Measurements from ENCODE around the gene ADGRV1.

ADGRV1 gene

DNA sequence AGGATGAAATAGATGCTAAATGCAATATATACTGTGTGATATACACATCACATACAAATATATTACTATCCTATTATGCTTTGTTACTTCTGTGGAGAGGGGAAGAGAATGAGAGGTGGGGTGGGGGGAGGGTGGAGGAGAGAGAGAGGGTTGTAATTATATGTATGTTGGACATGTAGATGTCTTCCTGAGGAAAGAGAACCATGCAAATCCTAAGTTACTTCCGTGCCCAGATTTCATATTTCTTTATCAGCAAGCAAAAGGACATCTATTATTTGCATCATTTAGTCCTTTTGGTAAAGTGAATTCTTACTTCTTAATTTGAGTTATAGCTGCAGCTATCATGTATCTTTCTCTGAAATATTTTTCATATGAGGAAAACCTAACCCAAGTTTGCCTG is 187.5 kb downstream of the ADGRV1 start:
- no peak overlapping the region for H3K27ac ChIP-seq (ENCODE audit: low read depth, low read length)
- no peaks in the 10 kb centered on the region for H3K9me2 ChIP-seq (replicated peaks; ENCODE audit: control insufficient read depth, low read length)
- no peak overlapping the region for H3K4me3 ChIP-seq (ENCODE audit: low read length)
- H3K9me3 ChIP-seq (ENCODE audit: control insufficient read depth, insufficient read depth, low read length) = no peaks in the 10 kb centered on the region
- H3K4me2 ChIP-seq (ENCODE audit: low read length) = no peak overlapping the region
- no peaks in the 10 kb centered on the region for H3K27me3 ChIP-seq (ENCODE audit: control insufficient read depth, low read length)
- H3F3A ChIP-seq (ENCODE audit: control insufficient read depth, insufficient read depth) = no peaks in the 10 kb centered on the region
- TF ChIP-seq EZH2phosphoT487 (IDR thresholded peaks at IDR 0.05; ENCODE audit: borderline replicate concordance, low read length) = no peak
- TF ChIP-seq, protein P1, sequence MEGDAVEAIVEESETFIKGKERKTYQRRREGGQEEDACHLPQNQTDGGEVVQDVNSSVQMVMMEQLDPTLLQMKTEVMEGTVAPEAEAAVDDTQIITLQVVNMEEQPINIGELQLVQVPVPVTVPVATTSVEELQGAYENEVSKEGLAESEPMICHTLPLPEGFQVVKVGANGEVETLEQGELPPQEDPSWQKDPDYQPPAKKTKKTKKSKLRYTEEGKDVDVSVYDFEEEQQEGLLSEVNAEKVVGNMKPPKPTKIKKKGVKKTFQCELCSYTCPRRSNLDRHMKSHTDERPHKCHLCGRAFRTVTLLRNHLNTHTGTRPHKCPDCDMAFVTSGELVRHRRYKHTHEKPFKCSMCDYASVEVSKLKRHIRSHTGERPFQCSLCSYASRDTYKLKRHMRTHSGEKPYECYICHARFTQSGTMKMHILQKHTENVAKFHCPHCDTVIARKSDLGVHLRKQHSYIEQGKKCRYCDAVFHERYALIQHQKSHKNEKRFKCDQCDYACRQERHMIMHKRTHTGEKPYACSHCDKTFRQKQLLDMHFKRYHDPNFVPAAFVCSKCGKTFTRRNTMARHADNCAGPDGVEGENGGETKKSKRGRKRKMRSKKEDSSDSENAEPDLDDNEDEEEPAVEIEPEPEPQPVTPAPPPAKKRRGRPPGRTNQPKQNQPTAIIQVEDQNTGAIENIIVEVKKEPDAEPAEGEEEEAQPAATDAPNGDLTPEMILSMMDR (IDR thresholded peaks at IDR 0.05; ENCODE audit: low read depth, low read length, poor library complexity, severe bottlenecking) = no peak
- no peaks in the 10 kb centered on the region for H3K4me1 ChIP-seq (ENCODE audit: control insufficient read depth, low read length)
- no peaks in the 10 kb centered on the region for H3K36me3 ChIP-seq (ENCODE audit: control insufficient read depth, low read length)
- no peaks in the 10 kb centered on the region for H3K79me2 ChIP-seq (ENCODE audit: control insufficient read depth, low read length)
- H4K20me1 ChIP-seq (ENCODE audit: control insufficient read depth, insufficient read depth, low read depth, low read length) = no peaks in the 10 kb centered on the region

DNA sequence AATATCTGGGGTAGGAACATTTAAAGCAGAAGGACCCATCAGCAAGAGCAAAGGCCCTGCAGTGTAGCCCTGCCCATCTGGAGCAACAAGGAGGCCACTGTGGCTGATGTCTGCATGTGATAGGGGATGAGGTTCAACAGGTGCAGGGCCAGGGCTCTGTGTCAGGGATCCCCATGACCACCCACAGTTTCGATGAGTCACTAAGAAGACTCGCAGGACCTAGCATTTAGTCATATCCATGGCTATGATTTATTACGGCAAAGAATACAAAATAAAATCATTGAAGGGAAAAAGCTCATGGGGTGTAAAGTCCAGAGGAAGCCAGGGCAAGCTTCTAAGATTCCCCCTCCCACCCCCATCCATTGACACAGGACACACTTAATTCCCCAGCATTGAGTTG is 188.6 kb downstream of the ADGRV1 start:
- Histone ChIP-seq H3K9me3 (ENCODE audit: control insufficient read depth, insufficient read depth, low read length) (no peaks in the 10 kb centered on the region), H3K27ac (ENCODE audit: low read depth, low read length) (no peak overlapping the region), H3F3A (ENCODE audit: control insufficient read depth, insufficient read depth) (no peaks in the 10 kb centered on the region), H3K9me2 (replicated peaks; ENCODE audit: control insufficient read depth, low read length) (no peaks in the 10 kb centered on the region), H3K4me3 (ENCODE audit: low read length) (no peak overlapping the region), H3K27me3 (ENCODE audit: control insufficient read depth, low read length) (no peaks in the 10 kb centered on the region), H3K36me3 (ENCODE audit: control insufficient read depth, low read length) (no peaks in the 10 kb centered on the region), H4K20me1 (ENCODE audit: control insufficient read depth, insufficient read depth, low read depth, low read length) (no peaks in the 10 kb centered on the region), H3K4me2 (ENCODE audit: low read length) (no peak overlapping the region), H3K4me1 (ENCODE audit: control insufficient read depth, low read length) (no peaks in the 10 kb centered on the region), H3K79me2 (ENCODE audit: control insufficient read depth, low read length) (no peaks in the 10 kb centered on the region)
- TF ChIP-seq EZH2phosphoT487 (IDR thresholded peaks at IDR 0.05; ENCODE audit: borderline replicate concordance, low read length) = no peak
- TF ChIP-seq, protein P1 (IDR thresholded peaks at IDR 0.05; ENCODE audit: low read depth, low read length, poor library complexity, severe bottlenecking) = no peak

DNA sequence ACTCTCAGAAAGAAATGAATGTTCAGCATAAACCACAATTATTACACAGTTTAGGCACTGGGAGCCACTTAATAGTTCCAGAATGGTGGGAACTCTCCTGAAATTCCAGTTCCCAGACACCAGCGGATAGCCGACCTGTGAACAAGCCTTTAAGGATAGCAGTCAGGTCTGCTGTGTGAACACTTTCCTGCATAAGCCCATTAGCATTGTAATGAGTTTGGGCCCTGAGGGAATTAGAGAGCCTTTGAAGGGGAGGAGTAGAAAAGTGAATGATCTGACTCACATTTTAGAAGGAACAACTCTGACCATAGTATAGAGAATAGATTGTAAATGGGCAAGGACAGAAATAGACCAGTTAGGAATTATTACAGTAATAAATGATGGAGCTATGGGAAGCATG is 189.1 kb downstream of the ADGRV1 start:
- H3K9me3 ChIP-seq (ENCODE audit: control insufficient read depth, insufficient read depth, low read length) = no peaks in the 10 kb centered on the region
- H3K27ac ChIP-seq (ENCODE audit: low read depth, low read length) = no peak overlapping the region
- H3K9me2 ChIP-seq (replicated peaks; ENCODE audit: control insufficient read depth, low read length) = no peaks in the 10 kb centered on the region
- no peaks in the 10 kb centered on the region for H3F3A ChIP-seq (ENCODE audit: control insufficient read depth, insufficient read depth)
- no peak overlapping the region for H3K4me3 ChIP-seq (ENCODE audit: low read length)
- no peaks in the 10 kb centered on the region for H3K4me1 ChIP-seq (ENCODE audit: control insufficient read depth, low read length)
- TF ChIP-seq, protein P1 (IDR thresholded peaks at IDR 0.05; ENCODE audit: low read depth, low read length, poor library complexity, severe bottlenecking) = no peak
- no peak for TF ChIP-seq EZH2phosphoT487 (IDR thresholded peaks at IDR 0.05; ENCODE audit: borderline replicate concordance, low read length)
- no peak overlapping the region for H3K4me2 ChIP-seq (ENCODE audit: low read length)
- no peaks in the 10 kb centered on the region for H3K36me3 ChIP-seq (ENCODE audit: control insufficient read depth, low read length)
- no peaks in the 10 kb centered on the region for H3K27me3 ChIP-seq (ENCODE audit: control insufficient read depth, low read length)
- no peaks in the 10 kb centered on the region for H3K79me2 ChIP-seq (ENCODE audit: control insufficient read depth, low read length)
- H4K20me1 ChIP-seq (ENCODE audit: control insufficient read depth, insufficient read depth, low read depth, low read length) = no peaks in the 10 kb centered on the region

DNA sequence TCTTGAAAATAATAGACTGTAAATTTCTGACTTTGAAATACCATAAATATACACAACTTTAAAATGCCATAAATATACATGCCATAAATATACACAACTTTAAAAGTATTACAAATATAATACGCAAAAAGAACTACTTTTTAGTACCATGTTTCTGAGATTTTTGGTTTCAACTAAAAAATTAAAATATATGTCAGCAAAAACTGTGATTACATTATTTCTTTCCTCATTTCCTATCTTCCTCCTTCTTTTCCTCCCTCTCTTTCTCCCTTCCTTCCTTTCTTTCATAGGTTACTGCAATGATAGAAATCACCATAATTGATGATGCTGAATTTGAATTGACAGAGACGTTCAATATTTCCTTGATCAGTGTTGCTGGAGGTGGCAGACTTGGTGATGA is 200.5 kb downstream of the ADGRV1 start:
- Histone ChIP-seq H3K9me3 (ENCODE audit: control insufficient read depth, insufficient read depth, low read length) (no peaks in the 10 kb centered on the region), H4K20me1 (ENCODE audit: control insufficient read depth, insufficient read depth, low read depth, low read length) (no peaks in the 10 kb centered on the region), H3K79me2 (ENCODE audit: control insufficient read depth, low read length) (no peaks in the 10 kb centered on the region), H3K4me1 (ENCODE audit: control insufficient read depth, low read length) (no peaks in the 10 kb centered on the region), H3F3A (ENCODE audit: control insufficient read depth, insufficient read depth) (no peaks in the 10 kb centered on the region), H3K27ac (ENCODE audit: low read depth, low read length) (no peak overlapping the region), H3K36me3 (ENCODE audit: control insufficient read depth, low read length) (no peaks in the 10 kb centered on the region), H3K4me2 (ENCODE audit: low read length) (no peak overlapping the region), H3K4me3 (ENCODE audit: low read length) (no peak overlapping the region), H3K9me2 (replicated peaks; ENCODE audit: control insufficient read depth, low read length) (no peaks in the 10 kb centered on the region), H3K27me3 (ENCODE audit: control insufficient read depth, low read length) (no peaks in the 10 kb centered on the region)
- TF ChIP-seq, protein P1 (IDR thresholded peaks at IDR 0.05; ENCODE audit: low read depth, low read length, poor library complexity, severe bottlenecking) = no peak
- TF ChIP-seq EZH2phosphoT487 (IDR thresholded peaks at IDR 0.05; ENCODE audit: borderline replicate concordance, low read length) = no peak

Data from DOHH2 (cell line).